ENCODE results near the gene XRCC5. TPM values are rescaled to one million over a fixed set of nuclear protein-coding genes. Genes with fewer than 3 reads are reported as not detected.

XRCC5 gene
- total RNA-seq, 1 donor from 2014 or later = 430 TPM

DNA sequence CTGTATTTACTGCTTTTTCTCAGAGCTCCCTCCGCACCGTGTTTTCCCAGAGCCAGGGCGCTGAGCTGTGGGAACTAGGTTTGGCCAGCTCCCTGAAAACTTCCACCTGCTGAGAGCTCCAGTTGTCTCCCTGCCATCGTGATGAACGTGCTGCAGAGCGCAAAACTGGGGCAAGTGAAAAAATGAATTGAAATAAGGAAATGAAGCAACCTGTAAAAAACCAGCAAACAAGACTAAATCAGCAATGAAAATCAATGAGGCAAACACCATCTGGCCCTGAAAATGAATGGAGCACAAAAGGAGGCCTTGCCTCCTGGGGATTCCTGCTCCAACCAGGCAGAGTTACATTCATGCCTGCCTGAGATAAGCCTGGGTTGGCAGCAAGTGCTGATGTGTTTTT, 133.2 kb downstream of the XRCC5 start:
- Mint-ChIP-seq H3K36me3 (ENCODE audit: low read depth) (no peaks in the 10 kb centered on the region), H3K27ac (no peak overlapping the region), H3K4me3 (no peak overlapping the region), H3K27me3 (ENCODE audit: insufficient read depth) (no peaks in the 10 kb centered on the region), H3K4me1 (ENCODE audit: low read depth) (no peaks in the 10 kb centered on the region), H3K9me3 (no peaks in the 10 kb centered on the region)
- DNase-seq (ENCODE audit: low spot score) = no peak
- intact Hi-C loops (cut with micrococcal nuclease) = no loop called here

DNA sequence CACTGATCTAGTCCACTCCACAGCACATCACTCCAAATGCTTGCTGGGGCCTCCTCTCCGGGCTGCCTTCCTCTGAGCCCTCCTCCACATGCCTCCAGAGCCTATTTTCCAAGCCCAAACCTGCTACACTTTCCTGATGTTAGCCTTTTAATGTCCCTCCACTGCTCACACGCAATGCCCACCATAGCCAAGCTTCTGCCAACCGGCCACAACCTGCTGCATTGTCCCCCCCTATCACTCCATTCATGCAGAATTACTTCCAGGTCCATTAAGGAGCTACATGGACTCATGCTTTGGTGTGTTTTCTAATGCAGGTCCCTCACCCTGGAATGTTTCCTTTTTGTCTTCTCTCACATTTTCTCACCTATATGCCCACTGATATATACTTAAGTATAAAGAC, 133.9 kb downstream of the XRCC5 start:
- Mint-ChIP-seq H3K27ac (no peak overlapping the region), H3K36me3 (ENCODE audit: low read depth) (no peaks in the 10 kb centered on the region), H3K4me1 (ENCODE audit: low read depth) (no peaks in the 10 kb centered on the region), H3K4me3 (no peak overlapping the region), H3K9me3 (no peaks in the 10 kb centered on the region), H3K27me3 (ENCODE audit: insufficient read depth) (no peaks in the 10 kb centered on the region)
- DNase-seq (ENCODE audit: low spot score) = no peak
- intact Hi-C loops (cut with micrococcal nuclease) = no loop called here

DNA sequence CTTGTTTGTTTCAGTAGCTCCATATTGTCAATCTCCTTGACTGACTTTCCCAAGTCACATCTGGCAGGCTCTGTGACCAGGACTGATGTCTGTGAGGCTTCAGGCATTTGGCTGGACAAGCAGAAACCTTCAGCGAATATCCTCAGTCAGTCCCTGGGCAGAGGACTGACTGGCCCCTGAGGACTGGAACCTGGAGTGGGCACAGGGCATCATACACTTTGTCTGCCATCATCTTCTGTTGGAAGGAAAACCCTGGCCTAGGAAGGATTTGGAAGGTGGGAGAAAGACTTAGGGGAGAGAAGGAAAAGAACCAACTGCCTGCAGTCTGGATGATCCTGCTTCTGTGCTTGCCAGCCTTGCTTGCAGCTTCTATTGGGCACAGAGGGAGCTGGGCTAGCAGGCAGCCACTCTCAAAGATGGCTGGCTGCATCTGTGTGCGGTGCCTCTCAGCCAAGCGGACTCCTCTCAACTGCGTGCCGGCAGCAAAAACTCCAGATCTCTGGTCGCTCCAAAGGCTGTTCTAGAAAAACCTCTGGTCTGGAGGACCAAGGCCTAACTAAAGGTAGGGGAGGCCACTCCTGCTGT, 136.3 kb downstream of the XRCC5 start:
- H3K27ac Mint-ChIP-seq = no peak overlapping the region
- no peak overlapping the region for H3K4me3 Mint-ChIP-seq
- H3K27me3 Mint-ChIP-seq (ENCODE audit: insufficient read depth) = peaks cover 6% of the 10 kb centered on the region
- intact Hi-C loops (cut with micrococcal nuclease) = no loop called here
- H3K4me1 Mint-ChIP-seq (ENCODE audit: low read depth) = no peaks in the 10 kb centered on the region
- no peaks in the 10 kb centered on the region for H3K36me3 Mint-ChIP-seq (ENCODE audit: low read depth)
- H3K9me3 Mint-ChIP-seq = peaks cover 4% of the 10 kb centered on the region
- no peak for DNase-seq (ENCODE audit: low spot score)

DNA sequence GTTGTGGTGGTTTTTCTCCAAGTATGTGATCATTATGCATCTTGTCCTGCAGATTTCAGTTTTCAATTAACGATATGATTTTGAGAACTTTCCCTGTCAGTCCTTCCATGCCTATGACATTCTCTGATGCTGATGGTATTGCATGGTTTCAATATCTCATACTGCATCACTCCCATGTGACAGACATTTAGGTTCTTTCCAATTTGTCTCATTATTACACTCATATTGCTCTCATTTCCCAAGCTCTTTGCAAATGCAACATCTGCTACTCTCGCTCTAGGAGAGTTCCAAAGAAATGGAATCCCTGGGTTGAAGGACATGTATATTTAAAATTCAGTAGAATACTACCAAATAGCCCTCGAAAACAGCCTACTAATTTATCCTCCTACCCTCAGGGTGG, 137.6 kb downstream of the XRCC5 start:
- DNase-seq (ENCODE audit: low spot score) = no peak
- Mint-ChIP-seq H3K27me3 (ENCODE audit: insufficient read depth) (peaks cover 6% of the 10 kb centered on the region), H3K4me1 (ENCODE audit: low read depth) (no peaks in the 10 kb centered on the region), H3K4me3 (no peak overlapping the region), H3K9me3 (peaks cover 4% of the 10 kb centered on the region), H3K27ac (no peak overlapping the region), H3K36me3 (ENCODE audit: low read depth) (no peaks in the 10 kb centered on the region)
- intact Hi-C loops (cut with micrococcal nuclease) = no loop called here

Other genes starting within 250 kb of the XRCC5 start
- gene MREG, start 95.8 kb upstream of the XRCC5 start, total RNA-seq = 9.2 and 10.1 TPM in 2 replicates
- gene PECR, start 27.5 kb upstream of the XRCC5 start, total RNA-seq = 14.0 and 17.6 TPM in 2 replicates
- gene TMEM169, start 27.4 kb upstream of the XRCC5 start, total RNA-seq = 0.93 and 2.2 TPM in 2 replicates

Measured in activated T-helper 1 cell treated with anti-CD3 and anti-CD28 coated beads, Interleukin-12 subunit alpha, Interleukin-12 subunit beta, Interleukin-2, Interleukin-4 antibody, amounts not matched to agents 30 ng/mL and 10 ng/mL and 1 ng/mL, durations not matched to agents 14 hours and 24 hours and 36 hours (primary cell).